ENCODE measurements around the gene MTARC2.

Gene MTARC2

GRCh38 chr1:220810179-220810653 lies 62.1 kb downstream of the MTARC2 start:
- Histone ChIP-seq H3K36me3 (ENCODE audit: control insufficient read depth, insufficient read depth, low read length) (no peaks in the 10 kb centered on the region), H3K4me3 (replicated peaks; ENCODE audit: low read depth, low read length) (peak overlapping the region; percentile 36), H3K27me3 (replicated peaks; ENCODE audit: control insufficient read depth, insufficient read depth, low read length) (no peaks in the 10 kb centered on the region; the same call in 1 of the 2 replicates)
- TF ChIP-seq CTCF (IDR thresholded peaks at IDR 0.05; ENCODE audit: insufficient read depth, low read length, poor library complexity, severe bottlenecking) = peak; percentile 99
- peak; percentile 46 for DNase-seq (ENCODE audit: extremely low read depth, insufficient read length)

- no peak for TF ChIP-seq CTCF (IDR thresholded peaks at IDR 0.05; ENCODE audit: insufficient read depth, low read length, poor library complexity, severe bottlenecking)
- H3K4me3 ChIP-seq (replicated peaks; ENCODE audit: low read depth, low read length) = no peak overlapping the region
- H3K27me3 ChIP-seq (replicated peaks; ENCODE audit: control insufficient read depth, insufficient read depth, low read length) = no peaks in the 10 kb centered on the region; the same call in 1 of the 2 replicates
- H3K36me3 ChIP-seq (ENCODE audit: control insufficient read depth, insufficient read depth, low read length) = no peaks in the 10 kb centered on the region
- DNase-seq (ENCODE audit: extremely low read depth, insufficient read length) = no peak
These were observed 62.8 kb downstream of the MTARC2 start for GRCh38 chr1:220810963-220811362.

GRCh38 chr1:220811695-220812094 lies 63.6 kb downstream of the MTARC2 start:
- TF ChIP-seq CTCF (IDR thresholded peaks at IDR 0.05; ENCODE audit: insufficient read depth, low read length, poor library complexity, severe bottlenecking) = no peak
- Histone ChIP-seq H3K36me3 (ENCODE audit: control insufficient read depth, insufficient read depth, low read length) (no peaks in the 10 kb centered on the region), H3K4me3 (replicated peaks; ENCODE audit: low read depth, low read length) (no peak overlapping the region), H3K27me3 (replicated peaks; ENCODE audit: control insufficient read depth, insufficient read depth, low read length) (no peaks in the 10 kb centered on the region; the same call in 1 of the 2 replicates)
- DNase-seq (ENCODE audit: extremely low read depth, insufficient read length) = no peak

GRCh38 chr1:220812308-220812707 lies 64.2 kb downstream of the MTARC2 start:
- no peak for DNase-seq (ENCODE audit: extremely low read depth, insufficient read length)
- Histone ChIP-seq H3K4me3 (replicated peaks; ENCODE audit: low read depth, low read length) (no peak overlapping the region), H3K27me3 (replicated peaks; ENCODE audit: control insufficient read depth, insufficient read depth, low read length) (no peaks in the 10 kb centered on the region; the same call in 1 of the 2 replicates), H3K36me3 (ENCODE audit: control insufficient read depth, insufficient read depth, low read length) (no peaks in the 10 kb centered on the region)
- TF ChIP-seq CTCF (IDR thresholded peaks at IDR 0.05; ENCODE audit: insufficient read depth, low read length, poor library complexity, severe bottlenecking) = no peak

GRCh38 chr1:220813013-220813412 lies 64.9 kb downstream of the MTARC2 start:
- no peak for TF ChIP-seq CTCF (IDR thresholded peaks at IDR 0.05; ENCODE audit: insufficient read depth, low read length, poor library complexity, severe bottlenecking)
- Histone ChIP-seq H3K4me3 (replicated peaks; ENCODE audit: low read depth, low read length) (no peak overlapping the region), H3K27me3 (replicated peaks; ENCODE audit: control insufficient read depth, insufficient read depth, low read length) (no peaks in the 10 kb centered on the region; the same call in 1 of the 2 replicates), H3K36me3 (ENCODE audit: control insufficient read depth, insufficient read depth, low read length) (no peaks in the 10 kb centered on the region)
- no peak for DNase-seq (ENCODE audit: extremely low read depth, insufficient read length)

GRCh38 chr1:220815409-220815808 lies 67.3 kb downstream of the MTARC2 start:
- no peak overlapping the region for H3K4me3 ChIP-seq (replicated peaks; ENCODE audit: low read depth, low read length)
- H3K27me3 ChIP-seq (replicated peaks; ENCODE audit: control insufficient read depth, insufficient read depth, low read length) = no peaks in the 10 kb centered on the region
- TF ChIP-seq CTCF (IDR thresholded peaks at IDR 0.05; ENCODE audit: insufficient read depth, low read length, poor library complexity, severe bottlenecking) = no peak
- H3K36me3 ChIP-seq (ENCODE audit: control insufficient read depth, insufficient read depth, low read length) = no peaks in the 10 kb centered on the region
- no peak for DNase-seq (ENCODE audit: extremely low read depth, insufficient read length)
